ENCODE results near the gene CD274.

- TF ChIP-seq CTCF (conservative IDR thresholded peaks at IDR 0.05; ENCODE audit: low read length) (no peak), EZH2phosphoT487 (IDR thresholded peaks at IDR 0.05; ENCODE audit: borderline replicate concordance) (no peak)
These were observed 9.9 kb upstream of the CD274 start for GRCh38 chr9:5440426-5440825.
